HG03025 (cell line): ENCODE measurements around the gene AGO3.

Experiments used
- ATAC-seq: cut with Tn5 transposase; IDR thresholded peaks from one replicate; pipeline ENCODE4 v1.9.1; 2021; ENCODE audit warnings: mild to moderate bottlenecking, moderate library complexity; ENCODE audit not compliant: unreplicated experiment, low FRiP score

AGO3 gene

DNA sequence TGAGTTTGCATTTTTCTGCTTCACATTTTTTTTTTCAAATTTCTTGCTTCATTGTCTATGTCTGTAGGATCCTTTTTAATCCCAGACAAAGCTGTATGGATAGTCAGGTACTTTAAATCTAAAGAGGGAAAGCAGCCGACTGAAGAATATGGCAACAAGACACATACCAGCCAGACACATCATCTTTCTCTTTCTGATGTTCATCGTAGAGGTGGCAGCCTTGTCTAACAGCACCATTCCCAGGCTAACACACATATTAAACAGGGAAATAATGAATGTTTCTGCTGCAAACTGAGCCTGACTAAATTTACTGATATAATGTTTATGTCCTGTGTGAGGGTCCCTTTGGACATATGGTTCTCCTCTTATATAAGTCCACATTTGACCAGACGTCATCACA is 149.3 kb downstream of the AGO3 start:
- ATAC-seq, result no peak

DNA sequence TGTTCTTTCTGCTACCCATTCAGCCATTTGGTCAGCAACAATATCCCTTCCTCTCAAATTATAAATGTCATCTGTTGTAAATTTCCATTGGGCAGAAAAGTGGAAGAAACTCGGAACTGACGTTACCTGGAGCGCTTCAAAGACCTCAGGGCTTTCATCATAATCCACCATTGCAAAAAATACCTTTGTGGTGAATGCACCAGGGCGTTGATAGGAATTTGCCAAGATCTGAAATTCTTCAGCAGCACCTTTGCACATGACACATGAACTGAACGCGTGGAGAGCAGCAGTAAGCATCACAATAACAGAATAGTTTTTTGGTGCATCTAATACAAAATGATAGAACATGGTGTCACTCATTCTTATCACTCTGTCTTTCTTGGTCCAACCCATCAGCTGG is 149.9 kb downstream of the AGO3 start:
- ATAC-seq, result no peak

DNA sequence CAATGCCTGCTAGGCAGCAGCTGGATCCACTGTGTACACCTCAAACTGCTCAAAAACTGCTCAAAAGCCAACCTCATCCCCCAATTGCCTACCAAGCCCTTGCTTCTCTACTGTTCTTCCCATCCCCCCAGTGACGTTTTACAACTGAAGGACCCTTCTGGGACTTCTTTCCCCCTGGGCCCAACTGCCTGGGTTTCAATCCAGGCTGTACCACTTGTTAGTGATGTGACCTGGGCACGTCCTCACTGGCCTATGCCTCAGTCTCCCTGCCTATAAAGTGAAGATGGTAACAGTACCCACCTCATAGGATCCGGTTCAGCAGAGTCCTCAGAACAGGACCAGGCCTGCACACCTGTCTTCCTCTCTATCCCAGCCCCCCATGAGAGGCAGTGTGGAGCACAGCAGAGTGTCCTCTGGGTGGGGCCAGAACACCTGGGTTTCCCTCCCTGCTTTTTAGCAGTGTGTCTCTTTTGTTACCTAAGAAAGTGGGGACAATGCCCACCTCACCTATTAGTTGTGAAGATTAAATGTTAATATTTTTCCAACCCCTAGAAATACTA is 151.1 kb downstream of the AGO3 start:
- ATAC-seq, result no peak

DNA sequence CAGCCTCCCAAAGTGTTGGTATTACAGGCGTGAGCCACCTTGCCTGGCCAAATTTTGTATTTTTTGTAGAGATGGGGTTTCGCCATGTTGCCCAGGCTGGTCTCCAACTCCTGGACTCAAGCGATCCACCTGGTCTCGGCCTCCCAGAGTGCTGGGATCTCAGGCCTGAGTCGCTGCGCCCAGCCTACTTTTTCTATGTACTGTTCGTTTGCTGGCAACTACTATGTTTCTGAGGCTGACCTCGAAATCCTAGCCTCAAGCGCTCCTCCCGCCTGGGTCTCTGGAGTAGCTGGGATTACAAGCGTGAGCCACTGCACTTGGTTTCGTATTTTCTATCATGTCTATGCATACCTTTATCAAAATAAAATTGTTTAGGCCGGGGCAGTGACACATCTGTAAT is 152.3 kb downstream of the AGO3 start:
- ATAC-seq, result no peak

DNA sequence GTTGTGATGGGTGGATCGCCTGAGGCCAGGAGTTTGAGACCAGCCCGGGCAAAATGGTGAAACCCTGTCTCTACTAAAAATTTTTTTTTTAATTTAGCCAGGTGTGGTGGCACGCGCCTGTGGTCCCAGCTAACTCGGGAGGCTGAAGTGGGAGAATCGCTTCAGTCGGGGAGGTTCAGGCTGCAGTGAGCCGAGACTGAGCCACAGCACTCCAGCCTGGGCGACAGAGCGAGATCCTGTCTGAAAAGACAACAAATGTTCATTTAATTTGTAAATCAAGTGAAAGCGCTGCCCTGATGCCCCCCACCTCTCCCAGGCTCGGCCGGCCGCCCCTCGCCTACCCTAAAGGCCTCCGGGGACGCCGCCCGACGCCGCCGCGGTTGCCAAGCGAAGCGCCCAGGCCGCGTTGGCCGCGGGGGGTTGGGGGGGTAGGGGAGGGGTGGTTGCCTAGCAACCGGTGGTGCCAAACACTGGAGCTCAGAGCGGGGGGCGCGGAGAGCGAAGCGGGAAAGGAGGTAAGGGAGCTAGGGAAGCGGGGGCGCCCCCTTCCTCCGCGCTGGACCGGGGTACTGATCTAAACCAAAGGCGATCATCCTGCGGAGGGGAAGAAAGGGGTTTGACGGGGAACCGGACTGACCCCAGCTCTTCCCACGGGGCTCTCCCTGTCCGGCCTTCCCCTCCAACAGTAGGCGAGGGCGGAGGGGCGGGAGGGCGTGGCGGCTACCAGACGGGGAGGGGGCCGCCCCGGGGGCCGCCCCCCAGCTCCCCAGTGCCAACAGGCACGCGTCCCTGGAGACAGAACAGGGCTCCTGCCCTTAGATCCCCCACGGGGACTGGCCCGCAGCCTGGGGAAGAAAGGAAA is 153.0 kb downstream of the AGO3 start, which contains the start of gene TEKT2:
TSS of gene TEKT2 (plus strand) at position 460 of the 862 bp plus-strand sequence. CDS start 828 bp downstream, outside the sequence.
- no peak for ATAC-seq

DNA sequence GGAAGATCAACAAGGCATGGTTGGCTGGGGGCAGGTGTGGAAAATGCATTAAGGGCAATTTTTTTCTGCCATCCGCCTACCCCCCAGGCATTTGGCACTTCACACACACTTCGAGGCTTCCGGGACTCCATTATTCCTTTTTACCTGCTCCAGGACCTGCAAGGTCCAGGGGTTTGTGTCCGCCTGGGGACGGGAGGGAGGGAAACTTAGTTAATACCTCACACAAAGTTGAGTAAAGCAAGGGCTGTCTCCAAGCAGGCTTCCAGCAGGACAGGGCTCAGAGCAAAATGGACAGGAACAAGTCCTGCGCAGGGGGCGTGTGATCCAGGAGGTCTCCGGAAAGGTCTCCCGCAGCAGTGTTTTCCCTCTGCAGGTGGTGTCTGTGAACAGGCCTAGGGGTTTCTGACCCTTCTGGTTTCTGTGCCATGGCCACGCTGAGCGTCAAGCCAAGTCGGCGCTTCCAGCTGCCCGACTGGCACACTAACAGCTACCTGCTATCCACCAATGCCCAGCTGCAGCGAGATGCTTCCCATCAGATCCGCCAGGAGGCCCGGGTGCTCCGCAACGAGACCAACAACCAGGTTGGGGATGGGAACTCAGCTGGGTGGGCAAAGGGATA is 153.7 kb downstream of the AGO3 start:
- no peak for ATAC-seq

DNA sequence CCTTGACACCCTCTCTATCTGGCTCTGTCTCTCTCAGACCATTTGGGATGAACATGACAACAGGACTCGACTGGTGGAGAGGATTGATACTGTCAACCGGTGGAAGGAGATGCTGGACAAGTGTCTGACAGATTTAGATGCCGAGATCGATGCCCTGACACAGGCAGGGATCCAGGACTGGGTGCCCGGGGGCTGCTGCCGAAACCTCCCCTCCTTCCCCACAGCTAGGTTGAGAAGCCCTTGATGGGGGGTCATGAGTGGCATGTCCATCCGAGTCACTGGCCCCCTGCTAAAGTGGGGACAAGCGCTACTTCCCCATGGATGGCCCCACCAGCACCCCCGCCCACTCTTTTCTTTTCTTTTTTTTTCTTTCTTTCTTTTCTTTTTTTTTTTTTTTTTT is 154.2 kb downstream of the AGO3 start:
- no peak for ATAC-seq

DNA sequence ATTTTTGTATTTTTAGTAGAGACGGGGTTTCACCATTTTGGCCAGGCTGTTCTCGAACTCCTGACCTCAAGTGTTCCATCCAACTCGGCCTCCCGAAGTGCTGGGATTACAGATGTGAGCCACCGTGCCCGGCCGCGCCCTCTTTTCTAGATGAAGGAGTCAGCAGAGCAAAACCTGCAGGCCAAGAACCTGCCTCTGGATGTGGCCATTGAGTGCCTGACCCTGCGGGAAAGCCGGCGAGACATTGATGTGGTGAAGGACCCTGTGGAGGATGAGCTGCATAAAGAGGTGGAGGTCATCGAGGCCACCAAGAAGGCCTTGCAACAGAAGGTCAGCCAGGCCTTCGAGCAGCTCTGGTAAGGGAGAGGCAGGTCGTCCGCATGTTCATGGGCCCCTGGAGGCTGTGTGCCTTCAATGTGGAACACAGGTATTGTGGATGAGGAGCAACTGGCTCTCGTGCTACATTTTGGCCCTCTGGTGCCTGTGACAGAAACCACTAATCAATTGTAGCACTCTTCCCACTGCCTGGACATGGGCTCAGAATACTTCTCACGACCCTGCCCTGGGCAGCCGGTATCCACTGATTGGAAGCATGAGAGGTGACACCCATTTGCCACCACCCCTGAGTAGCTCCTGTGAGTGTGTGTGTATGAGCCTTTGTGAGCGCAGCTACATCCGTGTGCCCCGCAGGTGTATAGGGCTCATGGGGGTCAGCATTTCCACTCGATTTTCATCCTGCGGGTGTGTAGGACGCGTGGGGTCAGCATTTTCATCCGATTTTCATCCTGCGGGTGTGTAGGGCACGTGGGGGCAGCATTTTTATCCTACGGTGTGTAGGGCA is 155.0 kb downstream of the AGO3 start:
- no peak for ATAC-seq

DNA sequence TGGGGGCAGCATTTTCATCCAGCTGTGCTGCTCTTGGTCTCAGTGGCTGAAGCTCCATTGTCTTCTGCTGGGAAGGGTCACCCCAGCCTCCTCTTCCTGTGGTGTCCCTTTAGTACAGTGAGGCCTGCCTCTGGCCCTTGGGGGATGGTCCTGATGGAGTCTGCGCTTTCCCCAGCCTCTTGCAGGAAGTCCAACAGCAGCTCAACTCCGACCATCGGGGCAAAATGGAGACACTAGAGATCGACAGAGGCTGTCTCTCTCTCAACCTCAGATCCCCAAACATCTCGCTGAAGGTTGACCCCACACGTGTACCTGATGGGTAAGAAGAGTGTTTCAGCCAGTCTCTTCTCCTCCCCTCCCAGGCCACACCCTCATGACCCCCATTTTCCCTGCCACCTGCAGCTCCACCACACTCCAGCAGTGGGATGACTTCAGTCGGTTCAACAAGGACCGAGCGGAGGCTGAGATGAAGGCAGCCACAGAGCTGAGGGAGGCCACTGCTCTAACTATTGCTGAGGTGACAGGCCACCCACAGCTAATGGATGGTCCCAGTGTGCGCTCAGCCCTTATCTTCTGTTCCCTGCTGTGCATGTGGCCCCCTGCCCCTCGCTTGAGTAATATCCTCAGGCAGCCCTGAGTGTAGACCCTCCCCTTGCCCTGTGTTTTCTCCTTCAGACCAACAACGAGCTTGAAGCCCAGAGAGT is 155.8 kb downstream of the AGO3 start:
- no peak for ATAC-seq

DNA sequence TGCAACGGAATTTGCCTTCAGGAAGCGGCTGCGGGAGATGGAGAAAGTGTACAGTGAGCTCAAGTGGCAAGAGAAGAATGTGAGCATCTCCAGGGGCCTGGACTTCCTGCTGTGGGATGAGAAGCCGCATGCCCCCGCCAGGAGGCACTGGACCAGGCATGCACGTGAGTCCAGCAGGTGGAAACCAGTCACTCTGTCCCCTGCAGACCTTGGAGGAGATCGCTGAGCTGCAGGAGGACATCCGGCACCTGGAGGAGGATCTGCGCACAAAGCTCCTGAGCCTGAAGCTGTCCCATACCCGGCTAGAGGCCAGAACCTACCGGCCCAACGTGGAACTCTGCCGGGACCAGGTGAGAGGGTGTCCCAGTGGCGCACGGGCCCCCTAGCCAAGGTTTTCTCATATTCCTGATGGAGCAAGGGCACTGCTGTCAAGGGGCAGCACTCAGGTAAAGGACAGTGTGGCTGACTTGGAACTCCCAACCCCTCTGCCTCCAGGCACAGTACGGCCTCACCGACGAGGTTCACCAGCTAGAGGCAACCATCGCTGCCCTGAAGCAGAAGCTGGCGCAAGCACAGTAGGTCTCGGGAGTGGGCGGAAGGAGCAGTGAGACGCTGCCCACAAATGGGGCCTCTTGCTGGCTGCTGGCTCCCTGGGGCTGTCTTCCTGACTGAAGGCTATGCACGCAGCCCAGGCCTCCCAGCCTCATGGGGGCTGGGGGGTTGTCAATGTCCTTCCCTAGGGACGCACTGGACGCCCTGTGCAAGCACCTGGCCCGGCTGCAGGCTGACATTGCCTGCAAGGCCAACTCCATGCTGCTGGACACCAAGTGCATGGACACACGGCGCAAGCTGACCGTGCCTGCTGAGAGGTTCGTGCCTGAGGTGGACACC is 156.6 kb downstream of the AGO3 start:
- ATAC-seq, result no peak

DNA sequence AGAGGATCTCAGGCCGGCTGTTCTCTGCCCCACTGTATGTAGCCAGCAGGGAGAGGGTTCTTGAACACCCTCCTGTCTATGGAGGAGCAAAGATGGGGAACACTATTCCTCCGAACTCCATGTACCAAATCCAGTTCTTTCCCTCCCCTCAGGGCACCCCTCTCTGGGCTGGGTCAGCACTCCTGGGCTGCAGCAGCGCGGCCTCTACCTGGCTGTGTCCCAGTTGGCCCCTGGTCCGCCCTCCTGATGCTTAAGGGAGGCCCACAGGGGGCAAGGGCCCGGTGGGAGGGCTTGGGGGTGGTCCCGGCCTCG is 157.3 kb downstream of the AGO3 start:
- ATAC-seq, result no peak

DNA sequence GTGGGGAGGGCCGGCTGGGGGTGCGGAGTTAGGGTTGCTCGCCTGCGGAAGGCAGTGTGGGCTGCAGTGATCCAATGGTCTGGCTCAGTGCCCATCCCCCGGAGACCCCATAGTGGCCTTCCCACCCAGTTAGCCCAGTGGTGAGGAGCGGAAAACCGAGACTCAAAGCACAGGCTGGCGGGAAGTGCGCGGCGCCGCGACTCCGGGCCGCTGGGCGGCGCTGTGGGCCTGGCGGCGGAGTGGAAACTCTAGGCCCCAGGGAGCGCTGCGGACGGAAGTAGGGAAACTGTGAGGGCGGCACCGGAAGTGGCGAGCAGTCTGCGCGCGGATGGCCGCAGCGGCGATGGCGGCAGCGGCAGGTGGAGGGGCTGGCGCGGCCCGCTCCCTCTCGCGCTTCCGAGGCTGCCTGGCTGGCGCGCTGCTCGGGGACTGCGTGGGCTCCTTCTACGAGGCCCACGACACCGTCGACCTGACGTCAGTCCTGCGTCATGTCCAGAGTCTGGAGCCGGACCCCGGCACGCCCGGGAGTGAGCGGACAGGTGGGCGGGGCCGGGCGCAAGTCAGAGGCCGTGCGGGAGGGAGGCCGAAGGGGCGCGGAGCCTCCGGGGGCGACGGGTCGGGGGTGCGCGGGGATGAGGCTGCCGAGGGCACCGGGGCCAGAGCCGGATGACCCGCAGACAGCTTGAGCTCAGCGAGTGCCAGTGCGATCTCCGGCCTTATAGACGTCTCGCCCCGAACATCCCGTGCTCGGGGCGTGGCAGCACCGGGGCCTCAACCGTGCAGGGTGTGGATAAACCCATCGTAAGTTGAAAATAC is 157.9 kb downstream of the AGO3 start, which contains the start of gene ADPRS:
TSS of gene ADPRS (plus strand) at position 316 of the 816 bp plus-strand sequence. CDS start at position 329, 13 bp downstream.
- ATAC-seq, result peak; percentile 69

DNA sequence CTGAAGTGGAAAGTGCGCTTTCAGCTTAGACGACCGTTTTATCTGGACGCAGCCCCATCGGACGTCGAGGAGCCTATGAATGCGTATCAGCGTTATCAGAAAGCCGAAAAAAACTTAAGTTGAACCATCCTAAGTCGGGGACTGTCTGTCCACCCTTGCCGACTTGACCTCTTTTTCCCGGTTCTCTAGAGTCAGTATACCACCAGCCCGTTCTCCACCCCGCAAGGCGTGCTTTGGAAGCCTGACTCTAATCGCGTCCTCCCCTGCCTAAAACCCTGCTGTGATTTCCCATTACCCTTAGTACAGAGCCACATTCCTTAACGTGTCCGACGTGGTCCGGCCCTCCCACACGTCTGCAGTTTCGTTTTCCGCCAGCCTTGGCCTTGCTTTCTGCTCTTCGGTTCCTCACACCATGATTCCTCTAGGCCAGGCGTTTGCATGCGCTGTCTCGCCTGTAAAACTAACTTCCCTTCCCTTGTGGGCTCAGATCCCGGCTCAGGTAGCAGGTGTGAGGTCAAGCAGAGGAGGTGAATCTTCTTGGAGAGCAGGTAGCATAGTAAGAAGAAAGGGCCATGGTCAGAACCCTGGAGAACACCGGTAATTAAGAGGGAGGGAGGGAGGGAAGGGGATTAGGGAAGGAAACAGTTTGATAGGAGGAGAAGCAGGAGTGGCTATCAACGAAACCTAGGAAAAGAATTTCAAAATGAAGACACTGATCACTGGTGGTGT is 158.7 kb downstream of the AGO3 start:
- no peak for ATAC-seq

DNA sequence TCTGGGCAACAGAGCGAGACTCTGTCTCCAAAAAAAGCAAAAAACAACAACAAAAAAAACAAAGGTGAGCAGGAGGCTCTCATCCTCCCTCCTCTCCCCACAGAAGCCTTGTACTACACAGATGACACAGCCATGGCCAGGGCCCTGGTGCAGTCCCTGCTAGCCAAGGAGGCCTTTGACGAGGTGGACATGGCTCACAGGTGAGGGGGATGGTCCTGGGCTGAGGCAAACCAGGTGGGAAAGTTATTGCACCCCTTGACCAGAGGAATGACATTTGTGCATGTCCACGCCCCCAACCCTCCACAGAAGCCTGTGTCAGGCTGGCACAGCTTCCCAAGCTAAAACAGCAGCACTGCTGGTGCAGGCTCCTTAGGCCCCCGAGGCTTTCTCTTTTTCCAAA is 160.2 kb downstream of the AGO3 start:
- no peak for ATAC-seq

DNA sequence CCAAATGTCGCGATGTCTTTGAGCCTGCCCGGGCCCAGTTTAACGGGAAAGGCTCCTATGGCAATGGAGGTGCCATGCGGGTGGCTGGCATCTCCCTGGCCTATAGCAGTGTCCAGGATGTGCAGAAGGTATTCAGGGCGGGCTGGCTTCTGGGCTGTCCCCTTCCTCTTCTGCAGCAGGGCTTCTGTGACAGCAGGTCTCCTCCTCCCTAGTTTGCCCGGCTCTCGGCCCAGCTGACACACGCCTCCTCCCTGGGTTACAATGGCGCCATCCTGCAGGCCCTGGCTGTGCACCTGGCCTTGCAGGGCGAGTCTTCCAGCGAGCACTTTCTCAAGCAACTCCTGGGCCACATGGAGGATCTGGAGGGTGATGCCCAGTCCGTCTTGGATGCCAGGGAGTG is 160.8 kb downstream of the AGO3 start:
- no peak for ATAC-seq

DNA sequence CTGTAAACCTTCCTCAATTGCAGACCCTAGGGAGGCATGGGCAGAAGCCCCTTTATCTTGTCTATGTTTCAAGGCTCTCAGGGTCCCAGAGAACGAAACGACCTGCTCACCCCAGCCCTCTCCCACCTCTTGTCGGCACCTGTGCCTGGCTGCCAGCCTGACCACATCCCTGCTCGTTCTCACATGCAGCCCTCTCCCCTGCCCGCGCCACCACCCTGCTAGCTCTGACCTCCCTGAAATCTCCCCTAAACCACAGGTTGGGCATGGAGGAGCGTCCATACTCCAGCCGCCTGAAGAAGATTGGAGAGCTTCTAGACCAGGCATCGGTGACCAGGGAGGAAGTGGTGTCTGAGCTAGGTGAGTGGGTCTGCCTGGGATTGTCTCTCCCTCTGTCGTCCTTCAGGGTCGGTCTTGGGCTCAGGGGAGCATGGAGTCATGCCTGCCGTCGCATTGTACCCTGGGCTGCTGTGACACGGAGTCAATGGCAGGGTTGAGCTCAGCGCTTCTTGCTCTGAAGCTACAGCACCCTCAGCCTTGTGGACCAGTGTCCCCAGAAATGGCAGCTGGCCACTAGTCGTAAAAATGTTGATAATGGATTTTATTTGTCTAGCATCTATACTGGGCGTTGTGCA is 161.4 kb downstream of the AGO3 start:
- ATAC-seq, result no peak

DNA sequence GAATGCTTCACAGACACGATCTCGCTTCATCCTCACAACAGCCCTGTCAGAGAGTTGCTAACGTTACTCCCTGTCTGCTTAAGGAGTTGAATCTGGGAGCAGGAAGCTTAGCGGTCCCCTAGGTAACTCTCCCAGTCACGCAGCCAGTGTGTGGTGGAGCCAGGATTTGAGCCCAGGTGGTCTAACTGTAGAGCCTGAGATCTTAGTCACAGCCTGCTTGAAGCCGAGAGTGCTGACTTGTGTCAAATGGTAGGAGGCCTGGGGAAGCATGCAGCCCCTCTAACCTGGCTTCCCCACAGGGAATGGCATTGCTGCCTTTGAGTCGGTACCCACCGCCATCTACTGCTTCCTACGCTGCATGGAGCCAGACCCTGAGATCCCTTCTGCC is 161.9 kb downstream of the AGO3 start:
- no peak for ATAC-seq
